GM10266 (cell line): Measurements from ENCODE around the gene ZNF653.
"Not testable (repeated sequence)": the region's sequence is repeated elsewhere in the genome, so short reads cannot be mapped to it uniquely, and the experiment has no call there.

Experiments used
- DNase-seq: peaks from one replicate; pipeline ENCODE4 v3.0.0; 2012; ENCODE audit errors: extremely low spot score
- TF ChIP-seq, protein P1 (sequence below): IDR thresholded peaks from 2 replicates; pipeline ENCODE4 v1.5.1; 2012; ENCODE audit warnings: mild to moderate bottlenecking, low read depth; ENCODE audit not compliant: control insufficient read depth, insufficient read depth; ENCODE audit errors: missing control alignments

The ZNF653 gene

GRCh38 chr19:11465600-11465999 is 40.0 kb downstream of the ZNF653 start:
- TF ChIP-seq, protein P1, sequence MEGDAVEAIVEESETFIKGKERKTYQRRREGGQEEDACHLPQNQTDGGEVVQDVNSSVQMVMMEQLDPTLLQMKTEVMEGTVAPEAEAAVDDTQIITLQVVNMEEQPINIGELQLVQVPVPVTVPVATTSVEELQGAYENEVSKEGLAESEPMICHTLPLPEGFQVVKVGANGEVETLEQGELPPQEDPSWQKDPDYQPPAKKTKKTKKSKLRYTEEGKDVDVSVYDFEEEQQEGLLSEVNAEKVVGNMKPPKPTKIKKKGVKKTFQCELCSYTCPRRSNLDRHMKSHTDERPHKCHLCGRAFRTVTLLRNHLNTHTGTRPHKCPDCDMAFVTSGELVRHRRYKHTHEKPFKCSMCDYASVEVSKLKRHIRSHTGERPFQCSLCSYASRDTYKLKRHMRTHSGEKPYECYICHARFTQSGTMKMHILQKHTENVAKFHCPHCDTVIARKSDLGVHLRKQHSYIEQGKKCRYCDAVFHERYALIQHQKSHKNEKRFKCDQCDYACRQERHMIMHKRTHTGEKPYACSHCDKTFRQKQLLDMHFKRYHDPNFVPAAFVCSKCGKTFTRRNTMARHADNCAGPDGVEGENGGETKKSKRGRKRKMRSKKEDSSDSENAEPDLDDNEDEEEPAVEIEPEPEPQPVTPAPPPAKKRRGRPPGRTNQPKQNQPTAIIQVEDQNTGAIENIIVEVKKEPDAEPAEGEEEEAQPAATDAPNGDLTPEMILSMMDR: no peak
- no peak for DNase-seq

- TF ChIP-seq, protein P1: no peak
- no peak for DNase-seq
Observed at GRCh38 chr19:11464333-11465265, 41.0 kb downstream of the ZNF653 start.

GRCh38 chr19:11463391-11463790 is 42.2 kb downstream of the ZNF653 start:
- TF ChIP-seq, protein P1: no peak
- no peak for DNase-seq

DNA sequence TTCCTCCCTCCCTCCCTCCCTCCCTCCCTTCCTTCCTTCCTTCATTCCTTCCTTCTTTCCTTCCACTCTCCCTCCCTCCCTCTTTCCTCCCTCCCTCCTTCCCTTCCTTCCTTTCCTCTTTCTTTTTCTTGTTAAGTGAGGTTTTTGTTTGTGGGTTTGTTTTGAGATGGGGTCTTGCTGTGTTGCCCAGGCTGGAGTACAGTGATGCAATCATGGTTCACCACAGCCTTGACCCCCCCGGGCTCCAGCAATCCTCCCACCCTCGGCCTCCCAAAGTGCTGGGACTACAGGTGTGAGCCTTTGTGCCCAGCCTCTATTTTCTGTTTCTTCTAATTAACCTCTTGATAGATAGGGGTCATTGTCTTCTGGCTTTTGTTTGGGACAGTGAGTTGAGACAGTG is 44.2 kb downstream of the ZNF653 start:
- DNase-seq: no peak
- TF ChIP-seq, protein P1: no peak

- TF ChIP-seq, protein P1: peak; percentile 16
- DNase-seq: no peak
Observed at GRCh38 chr19:11460207-11460606, 45.4 kb downstream of the ZNF653 start.

DNA sequence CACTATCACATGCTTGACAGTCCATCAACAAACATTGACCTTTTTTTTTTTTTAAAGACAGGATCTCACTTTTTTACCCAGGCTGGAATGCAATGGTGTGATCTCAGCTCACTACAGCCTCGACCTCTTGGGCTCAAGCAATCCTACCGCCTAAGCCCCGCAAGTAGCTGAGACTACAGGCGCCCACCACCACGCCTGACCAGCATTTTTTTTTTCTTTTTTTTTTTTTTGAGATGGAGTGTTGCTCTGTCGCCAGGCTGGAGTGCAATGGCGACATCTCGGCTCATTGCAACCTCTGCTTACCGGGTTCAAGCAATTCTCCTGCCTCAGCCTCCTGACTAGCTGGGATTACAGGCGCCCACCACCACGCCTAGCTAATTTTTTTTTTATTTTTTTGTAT is 46.7 kb downstream of the ZNF653 start:
- DNase-seq: not testable (repeated sequence)

DNA sequence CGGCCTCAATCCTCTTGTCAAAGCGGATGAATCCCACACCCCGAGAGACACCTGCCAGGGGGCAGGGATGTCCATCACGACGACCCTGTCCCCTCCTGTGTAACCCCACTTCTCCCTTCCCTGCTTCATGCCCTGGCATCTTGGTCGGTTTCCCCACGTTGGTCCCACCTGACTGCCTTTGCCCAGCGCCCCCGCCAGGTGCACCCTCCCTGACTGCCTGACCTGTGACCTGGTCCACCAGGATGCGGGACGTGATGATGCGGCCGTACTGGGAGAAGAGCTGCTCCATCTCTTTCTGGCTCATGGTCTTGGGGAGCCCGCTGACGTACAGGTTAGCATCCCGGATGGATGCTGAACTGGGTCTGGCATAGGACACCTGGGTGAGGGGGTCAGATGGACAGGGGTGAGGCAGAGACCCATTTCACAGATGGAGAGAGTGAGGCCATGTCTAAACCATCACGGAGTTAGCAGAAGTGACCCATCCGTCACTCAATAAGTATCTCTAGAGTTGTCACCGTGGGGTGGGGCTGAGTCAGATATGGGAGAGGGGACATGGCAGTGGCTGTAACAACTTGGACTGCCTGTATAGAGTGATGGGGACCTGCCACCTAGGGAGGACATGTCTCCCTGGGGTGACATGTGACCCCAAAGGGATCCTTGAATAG is 47.3 kb downstream of the ZNF653 start:
- TF ChIP-seq, protein P1: no peak
- no peak for DNase-seq
